Dedifferentiated amniotic fluid mesenchymal stem cell (primary cell): Measurements from ENCODE around the gene B3GNT5.
"Not testable (repeated sequence)": the region's sequence is repeated elsewhere in the genome, so short reads cannot be mapped to it uniquely, and the experiment has no call there.

Source experiments
- DNase-seq: peaks from one replicate; pipeline ENCODE4 v3.0.0-alpha.2; 2016; ENCODE audit errors: extremely low spot score

The B3GNT5 gene

GRCh38 chr3:183252973-183253527, at the start of gene B3GNT5:
B3GNT5 (plus strand) TSS chr3:183253253; CDS start chr3:183269799, 16,546 bp downstream.
- DNase-seq, result no peak

GRCh38 chr3:183203670-183204069, 49.4 kb upstream of the B3GNT5 start:
- no peak for DNase-seq

- DNase-seq, result no peak
Measured at GRCh38 chr3:183208260-183208659, 44.8 kb upstream of the B3GNT5 start.

- DNase-seq, result no peak
Measured at GRCh38 chr3:183208800-183209199, 44.3 kb upstream of the B3GNT5 start.

- no peak for DNase-seq
Measured at GRCh38 chr3:183210341-183210740, 42.7 kb upstream of the B3GNT5 start.

- no peak for DNase-seq
Measured at GRCh38 chr3:183210862-183211341, 42.2 kb upstream of the B3GNT5 start.

GRCh38 chr3:183211352-183211751, 41.7 kb upstream of the B3GNT5 start:
- no peak for DNase-seq

GRCh38 chr3:183212096-183212495, 41.0 kb upstream of the B3GNT5 start:
- DNase-seq, result no peak

- DNase-seq, result no peak
Measured at GRCh38 chr3:183212565-183212964, 40.5 kb upstream of the B3GNT5 start.

- DNase-seq, result no peak
Measured at GRCh38 chr3:183213415-183214276, 39.4 kb upstream of the B3GNT5 start.

GRCh38 chr3:183214277-183214612, 38.8 kb upstream of the B3GNT5 start:
- DNase-seq, result no peak

GRCh38 chr3:183215591-183216202, 37.4 kb upstream of the B3GNT5 start:
- DNase-seq, result no peak

- DNase-seq, result no peak
Measured at GRCh38 chr3:183217548-183218332, 35.3 kb upstream of the B3GNT5 start.

GRCh38 chr3:183218826-183219225, 34.2 kb upstream of the B3GNT5 start:
- DNase-seq, result no peak

GRCh38 chr3:183220828-183221227, 32.2 kb upstream of the B3GNT5 start:
- no peak for DNase-seq

GRCh38 chr3:183222631-183223235, 30.3 kb upstream of the B3GNT5 start:
- DNase-seq, result no peak

GRCh38 chr3:183224180-183224970, 28.7 kb upstream of the B3GNT5 start:
- DNase-seq, result no peak

GRCh38 chr3:183226333-183226890, 26.6 kb upstream of the B3GNT5 start:
- no peak for DNase-seq

- no peak for DNase-seq
Measured at GRCh38 chr3:183227586-183227985, 25.5 kb upstream of the B3GNT5 start.

GRCh38 chr3:183229178-183229577, 23.9 kb upstream of the B3GNT5 start:
- no peak for DNase-seq

GRCh38 chr3:183230251-183230650, 22.8 kb upstream of the B3GNT5 start:
- not testable (repeated sequence) for DNase-seq
